HepG2 (cell line): ENCODE data around the gene HABP4. TPM values are rescaled to one million over a fixed set of nuclear protein-coding genes. Genes with fewer than 3 reads are reported as not detected.
A peak's percentile ranks its signal among the peaks of the same experiment; 100 is the strongest.

Source experiments
- AGO2 ChIP-seq: fragments of 200-400 bp; formaldehyde crosslinking; optimal IDR thresholded peaks from 2 replicates; pipeline ENCODE3; 2017; ENCODE audit warnings: mild to moderate bottlenecking, low read depth, low read length, moderate library complexity
- CBX5 ChIP-seq: sonication (generic); formaldehyde crosslinking; IDR thresholded peaks from 2 replicates; pipeline ENCODE4 v1.4.0; 2020; ENCODE audit warnings: missing genetic modification reagents, borderline replicate concordance
- DNMT1 ChIP-seq: sonication (generic); formaldehyde crosslinking; IDR thresholded peaks from 2 replicates; pipeline ENCODE4 v1.5.1; 2020; ENCODE audit warnings: mild to moderate bottlenecking, missing genetic modification reagents
- FOXM1 ChIP-seq: sonication (generic); formaldehyde crosslinking; IDR thresholded peaks from 2 replicates; pipeline ENCODE4 v1.5.0; 2020; ENCODE audit warnings: missing genetic modification reagents
- MAF1 ChIP-seq: sonication (generic); formaldehyde crosslinking; IDR thresholded peaks from 2 replicates; pipeline ENCODE4 v1.5.0; 2020; ENCODE audit warnings: missing genetic modification reagents, borderline replicate concordance
- MEIS1 ChIP-seq: sonication (generic); formaldehyde crosslinking; IDR thresholded peaks from 2 replicates; pipeline ENCODE4 v1.9.0; 2021; ENCODE audit warnings: mild to moderate bottlenecking, missing genetic modification reagents, moderate library complexity, borderline replicate concordance
- MEIS2 ChIP-seq: sonication (generic); formaldehyde crosslinking; IDR thresholded peaks from 2 replicates; pipeline ENCODE4 v1.9.0; 2021; ENCODE audit warnings: mild to moderate bottlenecking, missing genetic modification reagents
- NFKB2 ChIP-seq: sonication (generic); formaldehyde crosslinking; IDR thresholded peaks from 2 replicates; pipeline ENCODE4 v1.4.0; 2020; ENCODE audit warnings: missing genetic modification reagents, borderline replicate concordance
- NPAS2 ChIP-seq: sonication (generic); formaldehyde crosslinking; IDR thresholded peaks from 2 replicates; pipeline ENCODE4 v1.8.0; 2022; ENCODE audit warnings: mild to moderate bottlenecking, missing genetic modification reagents, borderline replicate concordance
- NRL ChIP-seq: sonication (generic); formaldehyde crosslinking; IDR thresholded peaks from 2 replicates; pipeline ENCODE4 v1.5.0; 2020; ENCODE audit warnings: missing genetic modification reagents, mild to moderate bottlenecking, moderate library complexity, borderline replicate concordance
- POLR2G ChIP-seq: fragments of 200-400 bp; formaldehyde crosslinking; IDR thresholded peaks from 2 replicates; pipeline ENCODE4 v1.6.1; 2018; ENCODE audit warnings: mild to moderate bottlenecking, low read depth, low read length, moderate library complexity
- RAD21 ChIP-seq: fragments of 450-650 bp; formaldehyde crosslinking; IDR thresholded peaks from 2 replicates; pipeline ENCODE4 v1.5.0; 2020; ENCODE audit warnings: mild to moderate bottlenecking
- RBFOX2 ChIP-seq: fragments of 200-400 bp; formaldehyde crosslinking; IDR thresholded peaks from 2 replicates; pipeline ENCODE4 v1.6.1; 2017; ENCODE audit warnings: low read depth, mild to moderate bottlenecking, low read length
- RNF219 ChIP-seq: sonication (generic); formaldehyde crosslinking; IDR thresholded peaks from 2 replicates; pipeline ENCODE4 v1.5.0; 2020; ENCODE audit warnings: mild to moderate bottlenecking, missing genetic modification reagents
- SIN3B ChIP-seq: fragments of 150-350 bp; IDR thresholded peaks from 2 replicates; pipeline ENCODE4 v1.6.1; 2014; ENCODE audit warnings: low read length
- WIZ ChIP-seq: sonication (generic); formaldehyde crosslinking; IDR thresholded peaks from 2 replicates; pipeline ENCODE4 v1.5.1; 2020; ENCODE audit warnings: mild to moderate bottlenecking, missing genetic modification reagents
- ZFP82 ChIP-seq: sonication (generic); formaldehyde crosslinking; IDR thresholded peaks from 2 replicates; pipeline ENCODE4 v1.5.1; 2020; ENCODE audit warnings: mild to moderate bottlenecking, missing genetic modification reagents, borderline replicate concordance
- ZFY ChIP-seq: sonication (generic); formaldehyde crosslinking; IDR thresholded peaks from 2 replicates; pipeline ENCODE4 v1.4.0; 2020; ENCODE audit warnings: missing genetic modification reagents
- ZNF20 ChIP-seq: sonication (generic); formaldehyde crosslinking; IDR thresholded peaks from 2 replicates; pipeline ENCODE4 v1.4.0; 2020; ENCODE audit warnings: mild to moderate bottlenecking, moderate library complexity, missing genetic modification reagents
- ZNF501 ChIP-seq: sonication (generic); formaldehyde crosslinking; IDR thresholded peaks from 2 replicates; pipeline ENCODE4 v1.5.1; 2020; ENCODE audit warnings: mild to moderate bottlenecking, moderate library complexity, missing genetic modification reagents
- ZNF574 ChIP-seq: sonication (generic); formaldehyde crosslinking; IDR thresholded peaks from 2 replicates; pipeline ENCODE4 v1.4.0; 2020; ENCODE audit warnings: missing genetic modification reagents
- ZNF589 ChIP-seq: sonication (generic); formaldehyde crosslinking; conservative IDR thresholded peaks from 2 replicates; pipeline ENCODE4 v1.8.0; 2022; ENCODE audit warnings: mild to moderate bottlenecking, moderate library complexity, missing genetic modification reagents
- ZNF720 ChIP-seq: sonication (generic); formaldehyde crosslinking; IDR thresholded peaks from 2 replicates; pipeline ENCODE4 v1.4.0; 2020; ENCODE audit warnings: missing genetic modification reagents
- ZNF724P ChIP-seq: sonication (generic); formaldehyde crosslinking; IDR thresholded peaks from 2 replicates; pipeline ENCODE4 v1.8.0; 2022; ENCODE audit warnings: missing genetic modification reagents, borderline replicate concordance
- polyA plus RNA-seq, 8 experiments: library from polyadenylated mRNA; depleted of rRNA in 3 of 8; stranded (reverse) in 7 of 8; unstranded in 1 of 8; fragments of >200 nt; fragmentation: Illumina TruSeq in 4 of 8; extraction: Trizol in 4 of 8; gene quantifications; 2 replicates each; pipeline versions ENCODE4 v1.2.1 to v1.2.3, GENCODE V29; 2011 to 2016; ENCODE audit warnings: low read depth in 4 of 8, missing spikeins in 1 of 8, mixed read lengths in 1 of 8; ENCODE audit not compliant: insufficient read depth in 1 of 8
- total RNA-seq, 5 experiments: library from RNA; depleted of rRNA; stranded (reverse); fragments of >200 nt; fragmentation: Illumina TruSeq; extraction: Trizol; gene quantifications; 2 replicates each; pipeline ENCODE4 v1.2.3, GENCODE V29; 2016; ENCODE audit warnings: low read depth in 1 of 5
- TF ChIP-seq, protein P1 (sequence below), 2 experiments: fragments of 450-650 bp in 1 of 2; sonication (generic) in 1 of 2; formaldehyde crosslinking; IDR thresholded peaks; 2 replicates each; pipeline versions ENCODE4 v1.5.0 to v1.8.0; 2020 to 2022; ENCODE audit warnings: mild to moderate bottlenecking in 1 of 2, missing genetic modification reagents in 1 of 2

Gene HABP4
- total and polyA plus RNA-seq, 2 of the 13 experiments (the other 11 are each of a cell fraction or from before 2014, with no cell fraction given): 14.3 to 26.6 TPM

DNA sequence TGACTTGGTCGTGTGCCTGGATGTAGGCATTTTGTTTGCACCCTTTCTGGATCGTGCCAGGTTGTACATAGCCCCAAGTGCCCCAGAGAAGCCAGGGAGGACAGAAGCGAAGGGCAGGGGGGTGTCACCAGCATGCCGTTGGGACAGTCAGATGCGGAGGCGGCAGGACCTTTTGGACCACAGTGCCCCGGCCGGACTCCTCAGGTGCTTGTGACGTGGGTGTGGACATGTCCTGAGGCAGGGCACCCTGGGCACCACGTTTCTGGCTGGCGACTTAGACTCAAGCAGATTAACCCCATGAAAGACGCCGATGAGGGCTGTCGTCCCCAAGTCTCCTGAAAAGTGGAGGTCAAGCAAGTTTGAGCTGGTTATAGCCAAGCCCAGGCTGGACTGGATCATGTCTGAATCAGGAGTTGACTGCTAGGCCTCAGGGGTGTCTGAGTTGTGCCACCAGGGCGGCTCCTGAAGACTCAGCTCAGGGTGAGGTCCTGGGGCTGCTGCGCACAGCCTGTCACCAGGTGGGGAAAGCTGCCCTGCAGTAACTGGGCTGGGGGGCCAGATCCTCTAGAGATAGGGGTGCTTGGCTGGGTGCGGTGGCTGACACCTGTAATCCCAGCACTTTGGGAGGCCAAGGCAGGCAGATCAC is 42.0 kb downstream of the HABP4 start (continued):
- TF ChIP-seq, protein P1, sequence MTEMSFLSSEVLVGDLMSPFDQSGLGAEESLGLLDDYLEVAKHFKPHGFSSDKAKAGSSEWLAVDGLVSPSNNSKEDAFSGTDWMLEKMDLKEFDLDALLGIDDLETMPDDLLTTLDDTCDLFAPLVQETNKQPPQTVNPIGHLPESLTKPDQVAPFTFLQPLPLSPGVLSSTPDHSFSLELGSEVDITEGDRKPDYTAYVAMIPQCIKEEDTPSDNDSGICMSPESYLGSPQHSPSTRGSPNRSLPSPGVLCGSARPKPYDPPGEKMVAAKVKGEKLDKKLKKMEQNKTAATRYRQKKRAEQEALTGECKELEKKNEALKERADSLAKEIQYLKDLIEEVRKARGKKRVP (CRISPR knock-in tag; IDR thresholded peaks at IDR 0.05): peak in 1 of 2 experiments; percentile 55; a peak in 1 of 4 replicates
- TF ChIP-seq MAF1 (CRISPR knock-in tag) (no peak), NPAS2 (CRISPR knock-in tag) (no peak), NRL (CRISPR knock-in tag) (peak; percentile 71; the same call in 1 of the 2 replicates), RBFOX2 (peak; percentile 65; the same call in 1 of the 2 replicates), CBX5 (CRISPR knock-in tag) (no peak), MEIS1 (no peak), NFKB2 (0 out of 2 replicates have a peak, but pooled peaks have one; percentile 35), AGO2 (peak; percentile 54), ZNF501 (CRISPR knock-in tag) (peak; percentile 49; the same call in 1 of the 2 replicates), FOXM1 (CRISPR knock-in tag) (no peak), WIZ (CRISPR knock-in tag) (0 out of 2 replicates have a peak, but pooled peaks have one; percentile 70), ZNF724P (peak; percentile 53; the same call in 1 of the 2 replicates), RNF219 (CRISPR knock-in tag) (no peak), RAD21 (CRISPR knock-in tag) (0 out of 2 replicates have a peak, but pooled peaks have one; percentile 37), ZFP82 (0 out of 2 replicates have a peak, but pooled peaks have one; percentile 35), SIN3B (no peak), POLR2G (peak; percentile 54; the same call in 1 of the 2 replicates), ZNF20 (no peak), ZNF720 (CRISPR knock-in tag) (no peak), ZNF574 (CRISPR knock-in tag) (no peak), MEIS2 (CRISPR knock-in tag) (0 out of 2 replicates have a peak, but pooled peaks have one; percentile 22), ZNF589 (CRISPR knock-in tag) (0 out of 2 replicates have a peak, but pooled peaks have one; percentile 27), DNMT1 (CRISPR knock-in tag) (0 out of 2 replicates have a peak, but pooled peaks have one; percentile 39), ZFY (peak; percentile 47; the same call in 1 of the 2 replicates)
